ENCODE results near the gene DHRS3.

Gene DHRS3

GRCh38 chr1:12637693-12638092 lies 19.7 kb upstream of the DHRS3 start:
- Histone ChIP-seq H3K36me3 (ENCODE audit: control insufficient read depth, insufficient read depth, low read length) (no peaks in the 10 kb centered on the region), H3K27ac (ENCODE audit: low read depth, low read length) (no peak overlapping the region), H3K4me1 (ENCODE audit: control insufficient read depth, insufficient read depth, low read length) (peaks cover 10% of the 10 kb centered on the region), H3K4me3 (ENCODE audit: low read depth, low read length) (no peak overlapping the region), H3K27me3 (ENCODE audit: control insufficient read depth, insufficient read depth, low read length) (no peaks in the 10 kb centered on the region), H3K9me3 (ENCODE audit: control insufficient read depth, insufficient read depth, low read depth, low read length) (peaks cover 51% of the 10 kb centered on the region), H3K9ac (ENCODE audit: low read length) (no peak overlapping the region)

- Histone ChIP-seq H3K27ac (ENCODE audit: low read depth, low read length) (no peak overlapping the region), H3K9ac (ENCODE audit: low read length) (no peak overlapping the region), H3K9me3 (ENCODE audit: control insufficient read depth, insufficient read depth, low read depth, low read length) (peaks cover 46% of the 10 kb centered on the region), H3K4me3 (ENCODE audit: low read depth, low read length) (no peak overlapping the region), H3K27me3 (ENCODE audit: control insufficient read depth, insufficient read depth, low read length) (no peaks in the 10 kb centered on the region), H3K36me3 (ENCODE audit: control insufficient read depth, insufficient read depth, low read length) (no peaks in the 10 kb centered on the region), H3K4me1 (ENCODE audit: control insufficient read depth, insufficient read depth, low read length) (peaks cover 10% of the 10 kb centered on the region)
These were observed 18.3 kb upstream of the DHRS3 start for GRCh38 chr1:12636098-12636950.

GRCh38 chr1:12634696-12635202 lies 16.7 kb upstream of the DHRS3 start:
- Histone ChIP-seq H3K27ac (ENCODE audit: low read depth, low read length) (no peak overlapping the region), H3K4me3 (ENCODE audit: low read depth, low read length) (no peak overlapping the region), H3K9me3 (ENCODE audit: control insufficient read depth, insufficient read depth, low read depth, low read length) (peaks cover 33% of the 10 kb centered on the region), H3K4me1 (ENCODE audit: control insufficient read depth, insufficient read depth, low read length) (peaks cover 20% of the 10 kb centered on the region), H3K27me3 (ENCODE audit: control insufficient read depth, insufficient read depth, low read length) (no peaks in the 10 kb centered on the region), H3K9ac (ENCODE audit: low read length) (no peak overlapping the region), H3K36me3 (ENCODE audit: control insufficient read depth, insufficient read depth, low read length) (no peaks in the 10 kb centered on the region)

- Histone ChIP-seq H3K9me3 (ENCODE audit: control insufficient read depth, insufficient read depth, low read depth, low read length) (peaks cover 27% of the 10 kb centered on the region), H3K27ac (ENCODE audit: low read depth, low read length) (no peak overlapping the region), H3K27me3 (ENCODE audit: control insufficient read depth, insufficient read depth, low read length) (no peaks in the 10 kb centered on the region), H3K9ac (ENCODE audit: low read length) (no peak overlapping the region), H3K36me3 (ENCODE audit: control insufficient read depth, insufficient read depth, low read length) (no peaks in the 10 kb centered on the region), H3K4me3 (ENCODE audit: low read depth, low read length) (no peak overlapping the region), H3K4me1 (ENCODE audit: control insufficient read depth, insufficient read depth, low read length) (peaks cover 23% of the 10 kb centered on the region)
These were observed 16.1 kb upstream of the DHRS3 start for GRCh38 chr1:12634156-12634555.

GRCh38 chr1:12631571-12631970 lies 13.6 kb upstream of the DHRS3 start:
- Histone ChIP-seq H3K27me3 (ENCODE audit: control insufficient read depth, insufficient read depth, low read length) (no peaks in the 10 kb centered on the region), H3K9ac (ENCODE audit: low read length) (no peak overlapping the region), H3K27ac (ENCODE audit: low read depth, low read length) (no peak overlapping the region), H3K4me3 (ENCODE audit: low read depth, low read length) (no peak overlapping the region), H3K9me3 (ENCODE audit: control insufficient read depth, insufficient read depth, low read depth, low read length) (peaks cover 12% of the 10 kb centered on the region), H3K4me1 (ENCODE audit: control insufficient read depth, insufficient read depth, low read length) (peaks cover 22% of the 10 kb centered on the region), H3K36me3 (ENCODE audit: control insufficient read depth, insufficient read depth, low read length) (no peaks in the 10 kb centered on the region)

- H3K9ac ChIP-seq (ENCODE audit: low read length): no peak overlapping the region
- H3K4me3 ChIP-seq (ENCODE audit: low read depth, low read length): no peak overlapping the region
- H3K4me1 ChIP-seq (ENCODE audit: control insufficient read depth, insufficient read depth, low read length): peaks cover 16% of the 10 kb centered on the region
- H3K27me3 ChIP-seq (ENCODE audit: control insufficient read depth, insufficient read depth, low read length): no peaks in the 10 kb centered on the region
- no peak overlapping the region for H3K27ac ChIP-seq (ENCODE audit: low read depth, low read length)
- no peaks in the 10 kb centered on the region for H3K36me3 ChIP-seq (ENCODE audit: control insufficient read depth, insufficient read depth, low read length)
- peaks cover 12% of the 10 kb centered on the region for H3K9me3 ChIP-seq (ENCODE audit: control insufficient read depth, insufficient read depth, low read depth, low read length)
These were observed 13.0 kb upstream of the DHRS3 start for GRCh38 chr1:12630946-12631530.

GRCh38 chr1:12629985-12630760 lies 12.2 kb upstream of the DHRS3 start:
- H3K36me3 ChIP-seq (ENCODE audit: control insufficient read depth, insufficient read depth, low read length): no peaks in the 10 kb centered on the region
- peaks cover 16% of the 10 kb centered on the region for H3K4me1 ChIP-seq (ENCODE audit: control insufficient read depth, insufficient read depth, low read length)
- 0 out of 2 replicates have a peak overlapping the region, but pooled peaks have one; percentile 18 for H3K27ac ChIP-seq (ENCODE audit: low read depth, low read length)
- no peak overlapping the region for H3K4me3 ChIP-seq (ENCODE audit: low read depth, low read length)
- H3K9me3 ChIP-seq (ENCODE audit: control insufficient read depth, insufficient read depth, low read depth, low read length): peaks cover 8% of the 10 kb centered on the region
- H3K27me3 ChIP-seq (ENCODE audit: control insufficient read depth, insufficient read depth, low read length): no peaks in the 10 kb centered on the region
- H3K9ac ChIP-seq (ENCODE audit: low read length): peak overlapping the region; percentile 29

- H3K27ac ChIP-seq (ENCODE audit: low read depth, low read length): 0 out of 2 replicates have a peak overlapping the region, but pooled peaks have one; percentile 48
These were observed 11.5 kb upstream of the DHRS3 start for GRCh38 chr1:12629511-12629956.

GRCh38 chr1:12627296-12627695 lies 9.3 kb upstream of the DHRS3 start:
- no peaks in the 10 kb centered on the region for H3K27me3 ChIP-seq (ENCODE audit: control insufficient read depth, insufficient read depth, low read length)

More at GRCh38 chr1:12629511-12629956, 11.5 kb upstream of the DHRS3 start:
- H3K4me3 ChIP-seq (ENCODE audit: low read depth, low read length): no peak overlapping the region
- peaks cover 5% of the 10 kb centered on the region; the same call in 1 of the 2 replicates for H3K9me3 ChIP-seq (ENCODE audit: control insufficient read depth, insufficient read depth, low read depth, low read length)
- no peaks in the 10 kb centered on the region for H3K27me3 ChIP-seq (ENCODE audit: control insufficient read depth, insufficient read depth, low read length)
- no peak overlapping the region for H3K9ac ChIP-seq (ENCODE audit: low read length)
- no peaks in the 10 kb centered on the region for H3K36me3 ChIP-seq (ENCODE audit: control insufficient read depth, insufficient read depth, low read length)
- peaks cover 16% of the 10 kb centered on the region for H3K4me1 ChIP-seq (ENCODE audit: control insufficient read depth, insufficient read depth, low read length)

GRCh38 chr1:12626888-12627287 lies 8.9 kb upstream of the DHRS3 start:
- Histone ChIP-seq H3K9ac (ENCODE audit: low read length) (no peak overlapping the region), H3K4me3 (ENCODE audit: low read depth, low read length) (no peak overlapping the region), H3K36me3 (ENCODE audit: control insufficient read depth, insufficient read depth, low read length) (no peaks in the 10 kb centered on the region), H3K27me3 (ENCODE audit: control insufficient read depth, insufficient read depth, low read length) (no peaks in the 10 kb centered on the region), H3K4me1 (ENCODE audit: control insufficient read depth, insufficient read depth, low read length) (peaks cover 18% of the 10 kb centered on the region), H3K27ac (ENCODE audit: low read depth, low read length) (no peak overlapping the region), H3K9me3 (ENCODE audit: control insufficient read depth, insufficient read depth, low read depth, low read length) (peaks cover 5% of the 10 kb centered on the region; the same call in 1 of the 2 replicates)

More at GRCh38 chr1:12627296-12627695, 9.3 kb upstream of the DHRS3 start:
- H3K9ac ChIP-seq (ENCODE audit: low read length): no peak overlapping the region
- H3K4me1 ChIP-seq (ENCODE audit: control insufficient read depth, insufficient read depth, low read length): peaks cover 16% of the 10 kb centered on the region
- H3K4me3 ChIP-seq (ENCODE audit: low read depth, low read length): no peak overlapping the region
- H3K9me3 ChIP-seq (ENCODE audit: control insufficient read depth, insufficient read depth, low read depth, low read length): peaks cover 5% of the 10 kb centered on the region; the same call in 1 of the 2 replicates
- no peaks in the 10 kb centered on the region for H3K36me3 ChIP-seq (ENCODE audit: control insufficient read depth, insufficient read depth, low read length)
- H3K27ac ChIP-seq (ENCODE audit: low read depth, low read length): no peak overlapping the region

All from HUES6 (cell line).